Left renal cortex interstitium (tissue), 4 donors: ENCODE results near the gene TMEM260. TPM values are rescaled to one million over a fixed set of nuclear protein-coding genes. Genes with fewer than 3 reads are reported as not detected.

Experiments used
- DNase-seq, 4 donors: peaks; one replicate each; pipeline ENCODE4 v3.0.0-alpha.2; 2013; ENCODE audit warnings: low read depth in 4 of 4, low spot score in 2 of 4, missing footprints in 1 of 4
- polyA plus RNA-seq, 4 donors: library from polyadenylated mRNA; unstranded; fragments of 120-200 nt; gene quantifications; one replicate each; pipeline ENCODE4 v1.2.1, GENCODE V29; 2013; ENCODE audit not compliant: insufficient read length in 4 of 4

Gene TMEM260
- polyA plus RNA-seq, result 10 to 100 TPM; 27.3 to 39.8 (median 31.8) TPM

DNA sequence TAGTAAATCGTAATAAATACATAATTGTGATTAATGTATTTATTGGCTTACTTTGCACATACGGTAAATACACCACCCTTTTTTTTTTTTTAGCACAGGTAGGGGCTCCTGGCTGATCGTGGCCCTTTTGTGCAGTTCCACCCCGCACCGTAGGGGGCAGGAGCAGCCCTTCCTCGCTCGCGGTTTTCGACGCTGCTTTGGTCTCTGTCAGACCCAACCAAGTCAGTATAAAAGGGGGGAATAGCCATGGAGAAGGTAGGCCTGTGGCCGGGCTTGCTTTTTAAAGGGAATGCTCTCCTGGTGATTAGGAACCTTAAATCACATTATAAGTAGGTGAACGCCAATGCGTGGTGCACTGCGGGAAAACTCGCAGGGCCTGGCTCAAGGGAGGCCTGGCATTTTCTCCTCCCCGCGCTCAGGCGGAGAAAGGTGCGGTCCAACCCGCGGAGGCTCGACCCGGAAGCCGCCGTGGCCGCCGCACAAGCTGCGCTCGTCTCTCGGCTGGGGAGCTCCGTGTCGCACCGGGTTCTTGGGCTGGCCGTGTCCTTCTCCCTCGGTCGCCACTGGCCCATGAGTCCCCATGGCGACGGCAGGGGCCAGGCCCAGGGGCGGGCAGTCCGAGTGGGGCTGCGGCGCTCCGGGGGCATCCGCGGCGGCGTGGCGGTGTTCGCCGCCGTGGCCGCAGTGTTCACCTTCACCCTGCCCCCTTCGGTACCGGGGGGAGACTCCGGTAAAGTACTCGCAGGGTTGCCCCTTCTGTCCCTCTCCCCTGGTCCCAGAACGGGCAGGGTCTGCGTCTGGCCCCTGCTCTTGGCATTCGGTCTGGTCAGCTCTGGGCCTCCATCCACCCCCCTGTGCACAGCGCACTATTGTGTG, at the start of gene TMEM260:
TMEM260 (plus strand) TSS at position 454 of the 876 bp plus-strand sequence; CDS start at position 571, 117 bp downstream.
- DNase-seq, result peak; percentile 87 to 92 (median 88)

DNA sequence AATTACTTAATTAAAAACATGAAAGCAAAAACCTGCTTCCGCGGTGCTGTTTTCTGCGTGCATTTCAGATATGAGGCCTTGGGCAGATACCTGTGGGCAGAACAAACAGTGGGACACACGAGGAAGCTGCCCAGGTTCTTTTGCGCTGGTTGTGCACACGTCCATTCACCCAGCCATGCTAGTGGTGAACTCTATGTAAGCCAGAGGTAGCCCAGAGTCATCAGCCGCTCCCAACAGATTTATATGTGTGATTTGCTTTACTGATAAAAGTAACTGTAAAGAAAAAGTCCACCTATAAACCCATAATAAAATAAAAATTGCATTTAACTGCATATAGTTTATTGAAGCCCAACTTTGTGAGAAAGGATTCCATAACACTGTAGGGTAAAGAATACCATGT, 47.1 kb upstream of the TMEM260 start:
- no peak for DNase-seq

DNA sequence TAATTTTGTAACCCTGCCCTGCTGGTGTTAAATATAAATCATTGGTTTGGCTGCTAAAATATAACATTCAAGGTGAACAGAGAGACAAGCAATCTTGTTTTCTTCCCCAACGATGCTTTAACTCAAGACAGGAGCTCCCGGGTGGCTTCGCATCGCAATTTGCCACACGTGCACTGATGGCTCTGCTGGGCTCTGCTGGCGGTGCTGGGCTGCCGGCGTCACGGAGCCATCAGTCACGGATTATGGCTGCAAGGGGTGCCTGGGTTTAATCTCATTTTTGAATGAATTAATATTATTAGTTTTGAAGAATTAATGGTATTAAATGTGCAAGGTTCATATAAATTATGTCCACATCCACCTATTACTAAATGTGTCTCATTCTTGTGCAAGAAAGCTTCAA, 44.9 kb upstream of the TMEM260 start:
- DNase-seq, result no peak

DNA sequence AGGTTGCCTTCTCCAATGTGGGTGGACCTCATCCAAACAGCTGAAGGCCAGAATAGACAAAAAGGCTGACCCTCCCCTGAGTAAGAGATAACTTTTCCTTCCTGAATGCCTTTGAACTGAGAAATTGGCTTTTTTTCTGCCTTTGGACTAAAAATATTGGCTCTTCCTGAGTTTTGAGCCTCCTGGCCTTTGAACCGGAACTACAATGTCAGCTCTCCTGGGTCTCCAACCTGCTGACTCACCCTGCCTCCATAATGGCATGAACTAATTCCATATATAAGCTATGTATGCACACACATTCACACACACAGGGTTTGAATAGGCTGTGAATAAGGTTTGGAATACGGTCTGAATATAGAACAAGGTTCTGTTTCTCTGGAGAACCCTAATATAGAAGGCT, 39.7 kb upstream of the TMEM260 start:
- DNase-seq, result no peak

DNA sequence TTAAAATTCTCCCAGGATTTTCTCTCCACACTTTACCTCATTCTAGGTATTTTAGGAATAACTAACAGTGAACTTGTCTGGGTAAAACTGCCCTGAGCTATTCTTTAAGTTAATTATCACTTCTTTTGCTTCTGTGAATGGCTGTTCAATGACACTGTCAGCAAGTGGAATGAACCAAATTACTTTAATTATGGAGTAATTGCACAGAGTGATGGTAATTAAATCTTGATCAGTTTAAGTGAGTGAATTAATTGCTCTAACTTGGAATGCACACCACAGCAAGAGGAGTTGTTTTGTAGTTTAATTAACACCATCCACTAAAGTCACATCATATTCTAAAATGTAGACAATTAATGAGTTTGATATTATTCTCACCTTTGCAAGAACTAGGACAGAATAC, 36.2 kb upstream of the TMEM260 start:
- no peak for DNase-seq

DNA sequence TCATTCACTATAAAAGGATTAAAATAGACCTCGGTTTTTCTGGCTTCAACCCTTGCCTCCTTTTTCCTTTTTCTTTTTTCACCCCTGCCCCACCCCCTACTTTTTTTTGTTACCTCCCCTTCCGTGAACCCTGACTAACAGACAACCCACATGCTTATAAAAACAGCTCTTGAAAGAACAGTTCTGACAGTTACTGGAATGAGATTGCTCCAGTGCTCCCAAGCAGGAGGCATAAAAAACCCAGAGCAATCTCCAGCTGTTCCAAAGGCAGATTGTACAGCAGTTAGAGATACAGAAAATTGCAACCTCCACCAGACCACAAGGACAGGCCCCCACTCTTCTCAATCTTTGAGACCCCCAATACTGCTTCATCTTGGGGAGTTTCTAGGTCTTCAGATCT, 29.9 kb upstream of the TMEM260 start:
- DNase-seq, result no peak

DNA sequence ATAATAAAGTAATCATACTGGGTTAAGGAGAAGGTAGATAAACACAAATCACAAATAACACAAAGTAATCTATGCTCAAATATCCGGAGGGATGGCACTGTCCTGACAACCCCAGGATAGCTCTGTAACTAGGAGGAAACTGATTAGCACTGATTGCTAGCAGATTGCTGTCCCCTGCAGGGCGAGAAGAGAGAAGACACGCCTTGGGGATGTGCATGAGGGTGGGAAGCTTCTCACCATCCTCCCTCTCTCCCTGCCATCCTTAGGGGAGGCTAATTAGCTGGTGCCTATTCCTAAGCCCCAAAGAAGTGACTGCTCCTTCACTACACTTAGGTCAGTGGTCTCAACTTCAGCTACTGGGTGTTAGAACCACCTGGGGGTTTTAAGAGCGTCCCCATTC, 27.0 kb upstream of the TMEM260 start:
- DNase-seq, result no peak

DNA sequence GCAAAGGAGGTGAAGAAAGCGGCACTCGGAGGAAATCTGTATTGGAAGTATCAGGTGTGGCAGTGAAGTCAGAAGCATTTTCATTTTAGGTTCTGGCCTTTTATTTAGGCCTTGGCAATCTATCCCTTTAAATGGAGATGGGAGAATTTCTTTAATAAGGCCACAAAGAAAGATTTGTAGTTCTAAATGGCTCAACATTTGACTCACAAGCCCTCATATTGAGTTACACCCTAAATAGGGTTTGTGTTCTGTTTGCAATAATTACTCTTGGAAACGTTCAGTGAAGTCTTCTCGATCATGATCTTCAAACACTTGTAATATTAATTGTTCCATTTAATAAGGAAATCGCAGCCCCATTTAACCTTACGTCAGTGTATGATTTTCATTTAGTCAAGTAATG, 25.3 kb upstream of the TMEM260 start:
- DNase-seq, result no peak

DNA sequence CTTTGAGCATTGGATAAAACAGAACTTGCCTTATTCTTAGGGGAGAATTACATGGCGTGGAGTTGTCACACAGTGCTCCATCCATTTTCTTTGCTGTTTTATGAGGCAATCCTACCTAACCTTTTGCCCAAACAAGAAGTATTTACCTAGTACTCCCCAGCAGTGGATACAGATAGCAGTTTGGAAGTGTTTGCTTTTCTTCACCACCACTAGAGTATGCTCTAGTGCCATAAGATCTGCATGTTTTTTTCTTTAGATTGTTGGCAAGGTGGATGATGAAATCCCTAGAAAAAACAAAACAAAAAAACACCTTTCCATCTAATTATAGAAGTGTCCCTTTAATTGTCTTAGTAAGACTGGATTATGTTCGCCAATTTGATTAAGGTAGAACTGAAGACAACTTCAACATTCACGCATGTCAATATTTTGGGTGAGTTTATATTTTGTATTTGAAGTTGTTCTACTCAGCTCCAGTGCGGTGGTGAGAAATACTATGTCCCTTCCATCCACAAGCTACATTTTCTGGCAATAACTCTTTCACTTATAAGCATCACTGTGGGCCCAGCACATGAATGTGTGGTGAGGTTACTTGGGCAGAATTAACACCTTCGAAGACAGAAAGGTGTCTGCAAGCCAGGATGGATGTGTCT, 23.6 kb upstream of the TMEM260 start:
- DNase-seq, result peak in 1 of 4 donors; percentile 27

DNA sequence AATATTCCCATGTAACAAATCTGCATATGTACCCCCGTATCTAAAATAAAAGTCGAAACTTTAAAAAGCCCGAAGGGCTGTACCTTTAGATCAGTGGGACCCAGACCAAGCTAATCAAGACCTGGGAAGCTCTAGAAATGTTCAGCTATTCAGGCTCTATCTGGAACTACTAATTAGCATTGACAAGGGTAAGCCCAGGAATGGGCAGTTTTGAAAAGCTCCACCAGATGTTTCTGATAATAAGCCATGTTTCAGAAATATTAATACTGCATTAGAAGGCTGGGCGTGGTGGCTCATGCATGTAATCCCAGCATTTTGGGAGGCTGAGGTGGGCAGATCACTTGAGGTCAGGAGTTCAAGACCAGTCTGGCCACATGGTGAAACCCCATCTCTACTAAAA, 20.4 kb upstream of the TMEM260 start:
- DNase-seq, result no peak

DNA sequence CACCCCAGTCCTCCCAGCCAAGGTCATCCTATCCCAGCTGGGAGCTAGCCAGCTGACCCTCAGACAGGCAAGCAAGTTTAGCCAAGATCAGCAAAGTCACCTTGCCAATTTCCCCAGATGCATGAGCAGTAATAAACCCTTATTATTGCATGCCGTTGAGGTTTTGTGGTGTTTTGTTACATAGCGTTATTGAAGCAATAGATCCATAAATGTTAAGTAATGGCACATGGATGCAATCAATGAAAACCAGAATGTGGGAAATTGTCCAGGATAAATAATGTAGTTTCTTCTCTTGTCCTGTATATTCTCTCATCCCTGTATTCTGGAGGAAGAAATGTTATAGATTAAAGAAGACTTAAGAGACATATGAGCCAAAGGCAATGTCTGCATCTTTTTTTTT, 18.0 kb upstream of the TMEM260 start:
- no peak for DNase-seq

DNA sequence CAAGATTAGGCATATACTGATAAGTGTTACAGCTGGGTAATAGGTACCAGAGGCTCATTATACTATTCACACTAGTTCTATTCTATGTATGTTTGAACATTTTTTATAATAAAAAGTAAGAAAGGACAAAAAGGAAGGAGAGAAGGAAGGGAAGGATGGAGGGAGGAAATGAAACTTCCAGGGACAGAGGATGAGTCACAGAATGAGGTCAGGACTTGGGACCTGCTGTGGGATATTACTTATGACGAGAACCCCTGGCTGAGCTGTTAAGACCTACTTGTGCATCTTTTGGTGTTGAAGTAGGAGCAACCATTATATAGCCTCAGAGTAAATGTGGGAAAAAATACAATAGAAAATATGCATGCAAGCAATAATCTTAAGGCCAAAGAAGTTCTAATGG, 16.7 kb upstream of the TMEM260 start:
- no peak for DNase-seq

DNA sequence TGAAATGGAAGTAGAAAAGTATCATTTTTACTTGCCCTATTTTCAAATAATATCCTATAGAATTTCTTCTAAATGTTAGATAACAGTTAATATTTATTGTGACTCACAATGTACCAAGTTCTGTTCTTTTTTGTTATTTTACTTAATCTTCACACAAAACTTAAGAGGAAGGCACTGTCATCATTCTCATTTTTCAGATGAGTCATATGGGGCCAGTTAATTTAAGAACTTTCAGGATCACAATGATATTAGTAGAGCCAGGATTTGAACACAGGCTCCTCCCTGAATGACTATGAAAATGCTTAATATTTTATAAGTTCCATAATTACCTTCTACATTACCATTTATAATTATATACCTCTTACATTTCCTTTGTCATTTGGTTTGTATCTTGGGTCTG, 10.4 kb upstream of the TMEM260 start:
- no peak for DNase-seq

DNA sequence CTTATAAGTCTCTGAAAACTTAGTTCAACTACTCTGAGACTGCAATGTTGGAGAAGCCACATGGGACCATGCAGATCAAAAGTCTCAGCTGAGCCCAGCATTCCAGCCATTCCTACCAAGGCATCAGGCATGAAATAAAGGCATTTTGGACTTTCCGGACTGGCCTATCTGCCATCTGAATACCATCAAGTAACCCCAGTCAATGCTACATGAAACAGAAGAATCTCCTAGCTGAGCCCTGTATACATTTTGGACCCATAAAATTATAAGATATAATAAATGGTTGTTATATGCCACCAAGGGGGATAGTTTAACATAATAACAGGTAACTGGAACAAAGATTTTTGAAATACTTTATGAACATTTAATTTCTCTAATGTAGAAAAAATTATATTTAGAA, 9.3 kb upstream of the TMEM260 start:
- DNase-seq, result no peak

DNA sequence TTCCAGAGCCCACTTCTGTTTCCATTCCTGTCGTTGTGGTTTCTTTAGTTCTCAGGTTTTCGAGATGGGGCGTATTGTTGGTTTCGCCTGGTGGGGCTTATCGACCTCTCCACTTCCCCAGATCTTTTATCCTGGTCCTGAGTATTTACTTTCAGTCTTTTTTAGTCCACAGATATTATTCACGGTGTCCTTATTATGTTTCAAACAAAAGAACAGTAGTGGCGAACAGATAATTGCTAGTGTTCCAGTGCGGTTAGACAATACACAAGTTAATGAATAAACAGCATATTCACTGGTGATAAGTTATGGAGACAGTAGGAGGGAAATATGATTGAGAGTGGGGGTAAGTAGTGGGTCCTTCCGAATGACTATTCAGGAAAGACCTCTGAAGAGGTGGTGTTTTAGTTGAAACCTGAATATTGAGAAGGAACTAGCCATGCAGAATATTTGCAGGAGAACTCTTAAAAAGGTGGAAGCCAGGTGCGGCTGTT, 668 bp downstream of the TMEM260 start:
- no peak for DNase-seq

DNA sequence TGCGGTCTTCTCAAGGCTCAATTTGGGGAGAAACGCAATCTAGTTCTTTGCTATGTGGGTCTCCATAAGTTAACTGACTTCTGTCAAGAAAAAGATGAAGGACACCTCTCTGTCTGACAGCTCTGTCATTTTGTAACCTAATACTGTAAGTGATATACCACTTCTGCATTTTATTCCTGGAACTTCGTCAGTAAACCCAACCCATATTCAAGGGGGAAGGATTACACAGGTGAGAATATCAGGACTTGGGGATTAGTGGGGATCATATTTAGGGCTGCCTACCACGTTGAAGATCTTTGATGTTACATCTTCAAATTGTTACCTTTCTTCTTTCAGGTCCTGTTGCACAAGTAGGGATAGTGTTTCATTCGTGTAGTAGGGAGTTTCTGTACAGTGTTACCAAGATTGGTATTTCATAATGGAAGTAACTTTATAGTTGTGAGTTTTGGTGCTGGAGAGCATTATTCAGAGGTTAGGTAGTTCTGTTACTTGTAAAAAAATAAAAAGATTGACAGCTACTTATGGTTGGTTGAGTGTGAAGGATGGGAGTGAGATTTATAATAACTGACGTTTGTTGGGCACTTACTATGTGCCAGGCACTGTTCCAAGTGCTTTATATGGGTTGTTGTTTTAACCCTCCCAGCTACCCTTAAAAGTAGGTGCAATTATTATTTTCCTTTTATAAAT, 1.6 kb downstream of the TMEM260 start:
- no peak for DNase-seq

DNA sequence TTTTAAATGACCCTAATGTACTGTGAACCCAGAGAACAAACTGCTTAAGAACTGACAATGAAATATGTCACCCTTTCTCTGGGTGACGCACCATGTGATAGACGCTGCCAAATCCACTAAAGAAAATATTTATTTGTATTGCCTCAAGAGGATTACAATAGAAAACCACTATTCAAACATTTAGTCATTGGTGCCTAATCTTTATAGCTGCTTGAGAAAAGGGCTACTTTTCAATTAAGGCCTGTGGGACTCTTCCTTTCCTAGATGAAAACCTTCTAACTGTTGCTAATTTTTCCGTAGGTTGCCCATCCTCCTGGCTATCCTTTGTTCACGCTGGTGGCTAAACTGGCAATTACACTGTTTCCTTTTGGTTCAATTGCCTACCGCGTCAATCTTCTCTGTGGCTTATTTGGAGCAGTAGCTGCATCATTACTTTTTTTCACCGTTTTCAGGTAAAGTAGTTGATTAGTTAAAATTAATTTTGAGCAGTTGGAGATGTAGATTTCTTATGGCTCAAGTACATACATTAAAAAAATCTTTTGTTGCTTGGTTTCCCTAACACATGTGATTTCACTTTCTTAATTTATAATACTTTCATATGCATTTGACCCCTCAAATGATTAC, 6.0 kb downstream of the TMEM260 start:
- DNase-seq, result no peak

DNA sequence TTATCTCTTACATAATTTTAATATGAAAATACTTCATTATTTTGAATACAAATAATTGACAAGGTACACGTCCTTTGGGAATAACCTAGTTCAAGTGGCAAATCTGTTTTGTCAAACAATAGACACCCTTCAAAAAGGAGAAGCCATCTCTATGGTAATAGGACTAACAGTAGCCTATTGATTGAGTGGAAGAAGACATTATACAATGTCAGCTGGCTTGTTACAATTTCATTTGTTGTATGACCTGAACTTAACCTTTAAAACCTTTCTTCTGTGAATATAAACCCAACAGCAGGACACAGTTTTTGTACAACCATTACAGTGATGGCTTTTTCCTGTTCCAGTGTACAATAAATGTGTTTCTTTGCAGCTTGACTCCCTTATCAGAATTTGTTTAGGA, 8.1 kb downstream of the TMEM260 start:
- no peak for DNase-seq

DNA sequence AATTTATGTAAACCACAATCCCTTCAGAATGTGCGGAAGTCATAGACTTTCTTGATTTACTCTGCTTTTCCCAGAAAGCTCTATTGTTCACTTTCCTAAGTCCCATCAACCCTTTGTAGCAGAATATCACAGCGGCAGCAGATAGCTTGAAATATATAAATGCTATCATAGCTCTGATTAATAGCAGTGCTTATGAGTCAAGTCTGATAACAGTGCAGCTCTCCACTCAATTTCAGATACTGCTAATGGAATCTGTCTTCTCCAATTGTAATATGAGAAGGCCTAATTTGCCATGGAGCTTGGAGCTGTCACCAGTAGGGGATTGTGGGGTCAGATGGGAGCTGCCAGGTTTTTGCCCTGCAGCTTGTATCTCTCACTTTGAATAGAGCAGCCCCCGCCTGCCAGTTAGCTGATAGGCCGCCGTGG, 10.9 kb downstream of the TMEM260 start:
- no peak for DNase-seq

DNA sequence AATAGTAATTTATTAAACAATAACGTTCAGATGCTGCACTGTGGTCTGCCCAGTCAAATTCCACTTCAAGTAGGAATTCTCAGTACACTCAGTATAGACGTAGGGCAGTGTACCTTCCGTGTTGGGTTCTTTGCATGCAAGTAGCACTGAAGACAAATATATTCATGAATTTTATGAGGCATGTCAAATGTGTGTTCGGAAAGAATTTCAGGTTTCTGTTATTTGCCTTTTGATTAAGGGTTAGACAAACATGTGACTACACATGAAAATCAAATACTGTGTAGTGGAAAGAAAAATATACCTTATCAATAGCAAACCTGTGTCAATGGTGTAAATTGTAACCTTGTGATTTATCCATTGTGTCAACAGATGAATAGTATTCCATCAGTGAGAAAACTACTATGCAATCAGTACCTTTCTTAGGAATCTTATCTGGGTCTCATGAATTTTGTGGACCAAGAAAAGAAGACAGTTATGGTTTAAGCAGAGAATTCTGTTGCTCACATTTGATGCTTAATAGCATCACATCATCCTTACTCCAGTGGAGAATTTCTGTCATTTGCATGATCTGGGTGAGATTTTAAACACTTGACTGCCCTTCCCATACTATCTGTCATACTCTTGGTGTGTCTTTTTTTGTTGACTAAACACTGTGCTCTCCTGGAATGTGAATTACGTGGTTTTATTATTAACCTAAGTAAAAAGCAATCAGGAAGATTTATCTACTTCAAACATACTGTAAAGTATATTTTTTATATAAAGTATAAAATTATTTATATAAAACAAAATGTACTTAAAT, 13.3 kb downstream of the TMEM260 start:
- no peak for DNase-seq
